Measurements from ENCODE around the gene GUCD1.

- TF ChIP-seq CTCF (IDR thresholded peaks at IDR 0.05 in 2 of 3, conservative IDR thresholded peaks at IDR 0.05 in 1 of 3; ENCODE audit: borderline replicate concordance in 1 of 3, insufficient read depth in 1 of 3, low read depth in 2 of 3, low read length in 2 of 3): no peak
- no peak for TF ChIP-seq ZBTB33 (IDR thresholded peaks at IDR 0.05; ENCODE audit: extremely low read depth, insufficient replicate concordance, low read length)
- TF ChIP-seq POLR2AphosphoS5 (IDR thresholded peaks at IDR 0.05; ENCODE audit: low read depth, low read length): no peak
- TF ChIP-seq EZH2 (IDR thresholded peaks at IDR 0.05): no peak
These were observed 8.3 kb upstream of the GUCD1 start for GRCh38 chr22:24563246-24563645.
